NOMO-1 treated with dmso at 0.1 percent for 144 hours (cell line): Measurements from ENCODE around the gene E2F1.
"Not testable (repeated sequence)": the region's sequence is repeated elsewhere in the genome, so short reads cannot be mapped to it uniquely, and the experiment has no call there.

Source experiments
- DNase-seq: peaks from one replicate; lab custom pipeline; 2025; ENCODE audit not compliant: unreplicated experiment; lab: John Stamatoyannopoulos, UW

Gene E2F1

DNA sequence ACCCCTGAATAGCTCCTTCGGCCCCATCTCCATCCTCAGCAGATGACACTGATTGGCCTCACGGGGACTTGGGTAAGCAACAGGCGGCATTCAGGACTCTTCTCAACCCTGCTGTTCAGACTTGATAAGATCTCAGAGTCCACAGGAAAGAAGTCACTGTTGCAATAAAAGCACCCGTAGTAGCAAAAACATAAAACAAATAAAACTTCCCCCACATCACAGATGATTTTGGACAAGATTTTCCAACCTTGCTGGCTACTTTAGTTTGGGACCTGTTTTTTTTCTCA is 41.2 kb downstream of the E2F1 start:
- no peak for DNase-seq

- no peak for DNase-seq
These were observed 41.7 kb downstream of the E2F1 start for GRCh38 chr20:33644313-33645071.

- no peak for DNase-seq
These were observed 45.9 kb downstream of the E2F1 start for GRCh38 chr20:33640287-33640686.

- DNase-seq, result no peak
These were observed 49.4 kb downstream of the E2F1 start for GRCh38 chr20:33636776-33637175.

DNA sequence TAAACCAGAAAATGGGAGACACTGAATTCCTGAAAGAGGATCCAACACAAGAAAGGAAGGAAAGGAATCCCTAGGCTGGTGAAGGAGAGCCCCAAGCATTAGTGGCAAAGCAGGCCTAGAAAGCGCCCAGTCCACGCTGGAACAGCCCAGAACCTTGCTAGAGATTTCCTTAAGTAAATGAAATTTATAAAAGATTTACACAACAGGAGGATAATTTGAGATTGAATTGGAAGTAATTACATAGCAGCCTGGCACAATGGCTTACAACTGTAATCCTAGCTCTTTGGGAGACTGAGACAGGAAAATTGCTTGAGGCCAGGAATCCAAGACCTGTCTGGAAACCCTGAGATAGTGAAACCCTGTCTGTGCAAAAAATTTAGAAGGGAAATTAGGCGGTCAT is 50.8 kb downstream of the E2F1 start:
- DNase-seq, result no peak

GRCh38 chr20:33631910-33632309 is 54.3 kb downstream of the E2F1 start:
- not testable (repeated sequence) for DNase-seq

- no peak for DNase-seq
These were observed 55.7 kb downstream of the E2F1 start for GRCh38 chr20:33630507-33630906.

DNA sequence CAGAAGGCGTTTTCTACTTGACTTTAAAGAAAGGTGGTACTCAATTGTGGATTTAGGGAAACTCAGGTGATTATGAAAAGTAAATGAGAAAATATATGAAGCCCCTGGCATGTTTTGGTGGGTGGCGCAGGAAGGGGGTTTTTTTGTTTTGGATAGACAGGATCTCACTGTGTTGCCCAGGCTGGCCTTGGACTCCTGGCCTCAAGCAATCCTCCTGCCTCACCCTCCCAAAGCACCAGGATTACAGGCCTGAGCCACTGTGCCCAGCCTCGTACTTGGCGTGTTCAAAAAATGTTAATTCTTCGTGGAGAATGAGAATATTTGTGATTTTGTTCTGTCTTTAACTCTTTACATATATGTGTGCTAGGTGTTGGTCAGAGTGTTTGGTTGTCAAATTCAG is 56.2 kb downstream of the E2F1 start:
- DNase-seq, result no peak

DNA sequence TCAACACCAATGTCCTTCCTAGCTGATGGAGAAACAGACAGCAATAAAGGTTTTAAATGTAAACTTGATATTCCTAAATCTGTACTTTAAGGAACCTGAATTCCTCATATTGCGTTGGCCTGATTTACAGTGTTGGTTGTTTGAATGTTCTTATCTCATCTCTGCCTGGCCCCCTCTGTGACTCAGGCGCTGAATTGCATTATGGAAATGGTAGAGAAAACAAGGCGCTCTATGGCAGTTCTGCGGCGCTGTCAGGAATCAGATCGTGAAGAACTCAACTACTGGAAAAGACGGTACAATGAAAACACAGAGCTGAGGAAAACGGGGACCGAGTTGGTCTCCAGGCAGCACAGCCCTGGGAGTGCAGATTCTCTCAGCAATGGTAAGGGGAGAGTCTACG is 56.7 kb downstream of the E2F1 start:
- DNase-seq, result no peak

DNA sequence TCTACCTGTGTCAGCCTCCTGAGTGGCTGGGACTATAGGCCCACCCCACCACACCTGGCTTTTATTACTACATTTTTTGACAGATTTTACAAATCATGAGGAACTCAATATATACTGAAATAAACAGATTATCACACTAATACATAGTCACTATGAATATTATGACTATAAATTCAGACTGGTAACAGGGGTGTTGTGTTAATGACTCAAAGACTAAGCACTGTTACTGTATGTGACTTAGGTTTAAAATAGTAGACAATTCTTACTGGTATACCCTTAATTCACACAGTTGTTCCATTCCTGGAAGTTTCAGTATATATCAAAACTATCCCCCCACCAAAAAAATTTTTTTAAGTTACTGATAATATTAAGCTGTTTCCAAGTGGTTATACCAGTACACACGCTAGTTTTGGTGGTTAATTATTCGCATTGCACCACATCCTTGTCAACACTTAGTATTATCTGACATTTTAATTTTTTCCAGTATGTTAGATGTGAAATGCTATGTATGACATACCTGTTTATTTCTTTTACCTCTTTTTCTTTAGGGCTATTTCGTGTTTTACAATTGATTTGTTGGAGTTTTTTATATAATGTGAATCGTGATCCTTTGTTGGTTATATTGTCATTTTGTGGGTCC is 58.5 kb downstream of the E2F1 start:
- DNase-seq, result no peak

DNA sequence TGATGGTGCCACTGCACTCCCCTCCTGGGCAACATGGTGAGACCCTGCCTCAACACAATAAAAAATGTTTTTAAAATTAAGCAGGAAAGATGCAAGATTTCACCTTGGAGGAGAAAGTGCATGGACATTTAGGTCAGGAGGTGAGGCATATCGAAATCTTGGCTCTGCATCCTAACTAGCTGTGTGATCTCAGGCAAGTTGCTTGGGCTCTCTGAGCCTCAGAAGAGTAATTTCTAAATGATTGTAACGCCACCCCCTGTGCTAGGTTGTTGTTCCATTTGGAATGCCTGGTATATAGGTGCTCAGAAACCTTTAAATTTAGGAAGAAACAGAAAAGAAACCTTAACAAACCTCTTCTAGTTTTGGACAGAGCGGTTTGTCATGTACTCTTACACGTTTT is 60.0 kb downstream of the E2F1 start:
- DNase-seq, result no peak
